GM20000 (cell line): ENCODE measurements around the gene GRIN3B.

Source experiments
- DNase-seq: peaks from one replicate; pipeline ENCODE4 v3.0.0; 2012; ENCODE audit warnings: low spot score
- CTCF ChIP-seq: IDR thresholded peaks from 2 replicates; pipeline ENCODE4 v1.5.1; 2012; ENCODE audit warnings: mild to moderate bottlenecking, control low read depth; ENCODE audit errors: extremely low read depth, missing control alignments

GRIN3B gene

GRCh38 chr19:1016647-1017114, 16.5 kb downstream of the GRIN3B start:
- DNase-seq: no peak
- no peak for TF ChIP-seq CTCF

GRCh38 chr19:1017115-1017905, 17.1 kb downstream of the GRIN3B start:
- DNase-seq: no peak
- no peak for TF ChIP-seq CTCF

- TF ChIP-seq CTCF: no peak
- no peak for DNase-seq
These were observed 17.7 kb downstream of the GRIN3B start for GRCh38 chr19:1017906-1018305.

GRCh38 chr19:1018393-1018792, 18.2 kb downstream of the GRIN3B start:
- DNase-seq: no peak
- no peak for TF ChIP-seq CTCF

- no peak for TF ChIP-seq CTCF
- DNase-seq: no peak
These were observed 18.9 kb downstream of the GRIN3B start for GRCh38 chr19:1018932-1019615.

GRCh38 chr19:1019616-1019961, 19.4 kb downstream of the GRIN3B start:
- no peak for DNase-seq
- no peak for TF ChIP-seq CTCF

- DNase-seq: no peak
- TF ChIP-seq CTCF: no peak
These were observed 20.0 kb downstream of the GRIN3B start for GRCh38 chr19:1019980-1020867.
